ENCODE data around the gene INPP5D.

- TF ChIP-seq CTCF (IDR thresholded peaks at IDR 0.05; ENCODE audit: insufficient read depth, low read length, poor library complexity, severe bottlenecking), result no peak
- TF ChIP-seq EZH2phosphoT487 (conservative IDR thresholded peaks at IDR 0.05; ENCODE audit: low read length), result no peak
These were observed 36.3 kb upstream of the INPP5D start for GRCh38 chr2:233023761-233024410.

All from SU-DHL-6 (cell line).